Fibroblast of villous mesenchyme (primary cell): ENCODE measurements around the gene THTPA. TPM values are rescaled to one million over a fixed set of nuclear protein-coding genes. Genes with fewer than 3 reads are reported as not detected.
"Not testable (repeated sequence)": the region's sequence is repeated elsewhere in the genome, so short reads cannot be mapped to it uniquely, and the experiment has no call there.

Source experiments
- DNase-seq: peaks from one replicate; pipeline ENCODE4 v3.0.0-alpha.2; 2010; ENCODE audit warnings: low read depth
- H3K4me3 ChIP-seq: 2 replicates; pipeline ENCODE4 v1.5.1; 2011; ENCODE audit warnings: low read depth, mild to moderate bottlenecking, low read length
- total RNA-seq: library from RNA; depleted of rRNA; stranded (reverse); fragments of >200 nt; gene quantifications from 2 replicates; pipeline ENCODE4 v1.2.3, GENCODE V29; 2012
- TF ChIP-seq, protein P1 (sequence below): IDR thresholded peaks from 2 replicates; pipeline ENCODE4 v1.5.1; 2012; ENCODE audit warnings: low read depth, mild to moderate bottlenecking, low read length; ENCODE audit not compliant: insufficient read depth

THTPA gene
- total RNA-seq, 1 donor = 15.5 TPM

DNA sequence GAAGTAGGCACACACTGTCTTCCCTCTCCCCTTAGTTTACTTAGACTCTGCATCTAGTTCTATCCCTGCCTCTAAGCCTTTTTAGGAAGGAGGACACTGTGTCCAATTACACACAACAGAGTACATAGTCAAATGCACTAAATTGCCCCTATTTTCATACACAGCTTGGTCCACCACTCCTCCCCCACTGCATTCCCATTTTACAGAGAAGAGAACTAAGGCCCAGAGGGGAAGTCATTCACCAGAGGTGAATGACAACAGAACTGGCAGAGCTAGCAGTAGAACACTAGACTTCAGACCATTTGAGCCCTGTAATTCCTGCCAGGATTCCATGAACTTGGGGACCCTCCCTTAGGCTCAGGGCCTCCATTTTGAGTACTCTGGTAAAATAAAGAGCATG, 23.7 kb downstream of the THTPA start:
- DNase-seq = no peak
- no peak overlapping the region for H3K4me3 ChIP-seq
- TF ChIP-seq, protein P1, sequence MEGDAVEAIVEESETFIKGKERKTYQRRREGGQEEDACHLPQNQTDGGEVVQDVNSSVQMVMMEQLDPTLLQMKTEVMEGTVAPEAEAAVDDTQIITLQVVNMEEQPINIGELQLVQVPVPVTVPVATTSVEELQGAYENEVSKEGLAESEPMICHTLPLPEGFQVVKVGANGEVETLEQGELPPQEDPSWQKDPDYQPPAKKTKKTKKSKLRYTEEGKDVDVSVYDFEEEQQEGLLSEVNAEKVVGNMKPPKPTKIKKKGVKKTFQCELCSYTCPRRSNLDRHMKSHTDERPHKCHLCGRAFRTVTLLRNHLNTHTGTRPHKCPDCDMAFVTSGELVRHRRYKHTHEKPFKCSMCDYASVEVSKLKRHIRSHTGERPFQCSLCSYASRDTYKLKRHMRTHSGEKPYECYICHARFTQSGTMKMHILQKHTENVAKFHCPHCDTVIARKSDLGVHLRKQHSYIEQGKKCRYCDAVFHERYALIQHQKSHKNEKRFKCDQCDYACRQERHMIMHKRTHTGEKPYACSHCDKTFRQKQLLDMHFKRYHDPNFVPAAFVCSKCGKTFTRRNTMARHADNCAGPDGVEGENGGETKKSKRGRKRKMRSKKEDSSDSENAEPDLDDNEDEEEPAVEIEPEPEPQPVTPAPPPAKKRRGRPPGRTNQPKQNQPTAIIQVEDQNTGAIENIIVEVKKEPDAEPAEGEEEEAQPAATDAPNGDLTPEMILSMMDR = no peak

DNA sequence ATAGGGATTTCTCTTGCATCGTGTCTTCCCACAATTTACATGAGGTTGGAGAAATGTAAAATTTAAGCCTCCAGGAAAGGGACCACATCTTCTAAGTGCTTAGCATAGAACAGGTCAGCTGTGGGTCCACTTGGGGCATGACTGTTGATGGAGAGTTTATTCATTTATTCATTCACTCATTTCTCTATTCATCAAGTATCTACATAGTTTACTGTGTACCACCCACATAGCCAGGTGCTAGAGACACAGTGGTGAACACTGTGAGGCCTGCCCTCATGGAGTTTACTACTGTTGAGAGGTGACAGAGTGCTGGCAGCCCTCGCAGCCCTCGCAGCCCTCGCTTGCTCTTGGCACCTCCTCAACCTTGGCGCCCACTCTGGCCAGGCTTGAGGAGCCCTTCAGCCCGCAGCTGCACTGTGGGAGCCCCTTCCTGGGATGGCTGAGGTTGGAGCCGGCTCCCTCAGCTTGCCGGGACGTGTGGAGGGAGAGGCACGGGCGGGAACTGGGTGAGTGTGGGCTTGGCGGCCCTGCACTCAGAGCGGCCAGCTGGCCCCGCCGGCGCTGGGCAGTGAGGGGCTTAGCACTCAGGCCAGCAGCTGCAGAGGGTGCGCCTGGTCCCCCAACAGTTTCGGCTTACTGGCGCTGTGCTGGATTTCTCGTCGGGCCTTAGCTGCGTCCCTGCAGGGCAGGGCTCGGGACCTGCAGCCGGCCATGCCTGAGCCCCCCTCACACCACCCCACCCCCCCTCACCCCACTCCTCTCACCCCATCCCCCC, 24.3 kb downstream of the THTPA start:
- no peak overlapping the region for H3K4me3 ChIP-seq
- no peak for DNase-seq
- TF ChIP-seq, protein P1 = no peak

DNA sequence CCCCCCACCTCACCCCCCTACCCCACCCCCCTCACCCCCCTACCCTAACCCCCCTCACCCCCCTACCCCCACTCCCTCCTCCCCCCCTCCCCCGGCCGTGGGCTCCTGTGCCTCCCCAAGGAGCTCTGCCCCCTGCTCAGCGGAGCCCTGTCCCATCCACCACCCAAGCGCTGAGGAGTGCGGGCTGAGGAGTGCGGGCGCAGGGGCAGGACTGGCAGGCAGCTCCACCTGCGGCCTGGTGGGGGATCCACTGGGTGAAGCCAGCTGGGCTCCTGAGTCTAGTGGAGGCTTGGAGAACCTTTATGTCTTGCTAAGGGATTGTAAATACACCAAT, 24.8 kb downstream of the THTPA start:
- DNase-seq = no peak
- TF ChIP-seq, protein P1 = no peak
- H3K4me3 ChIP-seq = no peak overlapping the region

DNA sequence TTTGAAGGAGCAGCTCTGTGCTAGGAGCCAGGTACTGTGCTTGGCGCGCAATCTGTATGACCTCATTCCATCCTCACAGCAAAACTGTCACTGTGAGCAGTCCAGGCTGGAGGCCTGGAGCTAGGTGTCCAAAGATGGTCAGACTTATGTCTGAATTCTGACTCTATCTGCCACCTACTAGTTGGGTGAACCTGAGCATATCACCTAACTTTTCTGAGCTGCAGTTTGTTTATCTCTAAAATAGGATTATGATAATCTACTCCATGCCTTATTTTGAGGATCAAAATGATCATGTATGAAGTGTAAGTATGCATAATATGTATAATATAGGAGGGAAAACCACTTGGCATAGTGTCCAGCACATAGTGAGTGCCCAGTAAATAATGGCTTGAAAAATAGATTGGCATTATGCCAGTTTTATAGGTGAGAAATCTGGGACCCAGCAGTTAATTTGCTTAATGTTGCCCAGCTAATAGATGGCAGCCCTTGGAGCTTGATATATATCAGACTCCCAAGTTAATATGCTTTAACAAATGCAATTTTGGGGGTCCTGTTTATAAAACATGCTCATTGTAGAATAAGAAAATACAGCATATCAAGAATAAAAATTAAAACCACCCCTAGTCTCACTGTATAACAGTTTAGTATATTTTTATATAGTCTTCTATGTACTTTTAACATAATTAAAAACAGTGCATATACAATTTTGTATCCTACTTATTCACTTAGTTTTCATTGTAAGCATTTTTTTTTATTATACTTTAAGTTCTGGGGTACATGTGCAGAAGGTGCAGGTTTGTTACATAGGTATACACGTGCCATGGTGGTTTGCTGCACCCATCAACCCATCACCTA, 27.1 kb downstream of the THTPA start:
- no peak overlapping the region for H3K4me3 ChIP-seq
- DNase-seq = no peak
- TF ChIP-seq, protein P1 = no peak

DNA sequence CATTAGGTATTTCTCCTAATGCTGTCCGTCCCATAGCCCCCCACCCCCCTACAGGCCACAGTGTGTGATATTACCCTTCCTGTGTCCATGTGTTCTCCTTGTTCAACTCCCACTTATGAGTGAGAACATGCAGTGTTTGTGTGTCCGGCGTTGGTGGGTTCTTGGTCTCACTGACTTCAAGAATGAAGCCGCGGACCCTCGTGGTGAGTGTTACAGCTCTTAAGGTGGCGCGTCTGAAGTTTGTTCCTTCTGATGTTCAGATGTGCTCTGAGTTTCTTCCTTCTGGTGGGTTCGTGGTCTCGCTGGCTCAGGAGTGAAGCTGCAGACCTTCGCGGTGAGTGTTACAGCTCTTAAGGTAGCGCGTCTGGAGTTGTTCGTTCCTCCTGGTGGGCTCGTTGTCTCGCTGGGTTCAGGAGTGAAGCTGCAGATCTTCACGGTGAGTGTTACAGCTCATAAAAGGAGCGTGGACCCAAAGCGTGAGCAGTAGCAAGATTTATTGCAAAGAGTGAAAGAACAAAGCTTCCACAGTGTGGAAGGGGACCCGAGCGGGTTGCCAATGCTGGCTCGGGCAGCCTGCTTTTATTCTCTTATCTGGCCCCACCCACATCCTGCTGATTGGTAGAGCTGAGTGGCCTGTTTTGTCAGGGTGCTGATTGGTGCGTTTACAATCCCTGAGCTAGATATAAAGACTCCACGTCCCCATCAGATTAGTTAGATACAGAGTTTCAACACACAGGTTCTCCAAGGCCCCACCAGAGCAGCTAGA, 27.9 kb downstream of the THTPA start:
- H3K4me3 ChIP-seq, DNase-seq: not testable (repeated sequence)

DNA sequence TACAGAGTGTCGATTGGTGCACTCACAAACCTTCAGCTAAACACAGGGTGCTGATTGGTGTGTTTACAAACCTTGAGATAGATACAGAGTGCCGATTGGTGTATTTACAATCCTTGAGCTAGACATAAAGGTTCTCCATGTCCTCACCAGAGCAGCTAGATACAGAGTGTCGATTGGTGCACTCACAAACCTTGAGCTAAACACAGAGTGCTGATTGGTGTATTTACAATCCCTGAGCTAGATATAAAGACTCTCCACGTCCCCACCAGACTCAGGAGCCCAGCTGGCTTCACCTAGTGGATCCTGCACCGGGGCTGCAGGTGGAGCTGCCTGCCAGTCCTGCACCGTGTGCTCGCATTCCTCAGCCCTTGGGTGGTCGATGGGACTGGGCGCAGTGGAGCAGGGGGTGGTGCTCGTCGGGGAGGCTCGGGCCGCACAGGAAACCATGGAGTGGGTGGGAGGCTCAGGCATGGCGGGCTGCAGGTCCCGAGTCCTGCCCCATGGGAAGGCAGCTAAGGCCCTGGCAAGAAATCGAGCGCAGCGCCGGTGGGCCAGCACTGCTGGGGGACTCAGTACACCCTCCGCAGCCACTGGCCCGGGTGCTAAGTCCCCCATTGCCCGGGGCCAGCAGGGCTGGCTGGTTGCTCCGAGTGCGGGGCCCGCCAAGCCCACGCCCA, 28.6 kb downstream of the THTPA start:
- H3K4me3 ChIP-seq, DNase-seq: not testable (repeated sequence)

DNA sequence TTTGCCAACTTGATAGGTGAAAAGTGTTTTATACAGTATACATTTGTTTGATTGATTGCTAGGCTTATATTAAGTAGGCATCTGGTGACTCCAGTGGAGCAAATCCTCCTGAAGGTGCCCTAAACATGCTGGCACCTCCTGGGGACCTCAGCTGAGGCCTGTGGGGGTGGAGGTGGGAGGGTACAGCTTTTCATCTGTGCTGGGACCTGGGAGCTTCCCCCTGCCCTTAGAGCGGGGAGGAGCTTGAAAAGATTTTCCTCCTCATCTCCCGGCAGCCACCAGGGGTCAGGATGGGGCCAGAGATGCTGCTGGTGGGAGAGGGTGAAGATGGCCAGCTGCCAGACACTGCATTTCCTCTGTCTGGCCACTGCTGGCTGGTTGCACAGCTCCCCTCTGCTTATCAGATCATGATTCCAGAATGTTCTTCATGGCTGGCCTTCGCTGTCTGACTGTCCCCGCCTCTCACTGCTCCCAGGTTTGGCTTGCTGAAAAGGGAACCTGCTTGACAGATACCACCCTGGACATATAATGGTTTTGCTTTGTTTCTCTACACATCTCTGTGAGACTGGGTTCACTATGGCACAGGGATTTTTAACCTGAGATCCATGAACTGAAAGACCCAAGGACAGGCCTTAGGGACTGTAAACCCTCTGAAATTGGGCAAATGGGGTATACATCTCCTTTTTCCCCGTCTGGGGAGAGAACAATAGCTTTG, 33.0 kb downstream of the THTPA start:
- TF ChIP-seq, protein P1 = peak; percentile 88
- DNase-seq = peak; percentile 89
- H3K4me3 ChIP-seq = no peak overlapping the region
